8988T (cell line): Measurements from ENCODE around the gene PAXX.
A peak's percentile ranks its signal among the peaks of the same experiment; 100 is the strongest.

Experiments
- DNase-seq: peaks from one replicate; pipeline ENCODE4 v3.0.0; 2011

The PAXX gene

DNA sequence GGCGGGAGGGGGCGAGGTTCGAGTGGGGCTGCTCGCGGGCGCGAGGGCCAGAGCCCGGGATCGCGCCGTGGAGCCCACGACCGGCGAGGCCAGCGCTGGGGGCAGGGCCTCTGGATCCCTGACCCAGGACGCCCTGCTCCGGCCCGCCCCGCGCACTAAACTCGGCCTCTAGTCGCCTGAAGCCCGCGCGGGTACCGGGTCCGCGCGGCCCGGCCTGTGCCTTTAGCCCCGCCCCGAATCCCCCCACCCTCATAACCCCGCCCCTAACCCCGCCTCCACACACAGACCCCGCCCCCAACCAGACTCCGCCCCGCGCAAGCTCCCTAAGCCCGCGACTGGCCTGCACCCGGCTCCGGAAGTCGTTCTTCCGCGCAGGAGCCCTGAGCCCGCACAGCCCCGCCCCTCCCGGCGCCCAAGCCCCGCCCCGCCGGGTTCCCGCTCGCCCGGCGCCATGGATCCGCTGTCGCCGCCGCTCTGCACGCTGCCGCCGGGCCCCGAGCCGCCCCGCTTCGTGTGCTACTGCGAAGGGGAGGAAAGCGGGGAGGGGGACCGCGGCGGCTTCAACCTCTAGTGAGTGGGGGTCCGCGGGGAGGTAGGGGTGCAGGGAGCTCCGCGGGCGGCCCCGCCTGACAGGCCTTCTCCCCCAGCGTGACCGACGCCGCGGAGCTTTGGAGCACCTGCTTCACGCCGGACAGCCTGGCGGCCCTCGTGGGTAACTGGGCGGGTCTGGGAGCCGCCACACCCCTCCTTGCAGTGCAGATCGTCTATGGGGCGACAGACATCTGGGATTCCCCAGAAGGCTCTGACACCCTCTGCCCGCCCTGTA is at the start of gene PAXX:
PAXX (plus strand) TSS at position 430 of the 826 bp plus-strand sequence; CDS start at position 452, 22 bp downstream.
- DNase-seq, result peak; percentile 99

GRCh38 chr9:136942881-136943230 is 49.4 kb upstream of the PAXX start:
- DNase-seq, result peak; percentile 46

DNA sequence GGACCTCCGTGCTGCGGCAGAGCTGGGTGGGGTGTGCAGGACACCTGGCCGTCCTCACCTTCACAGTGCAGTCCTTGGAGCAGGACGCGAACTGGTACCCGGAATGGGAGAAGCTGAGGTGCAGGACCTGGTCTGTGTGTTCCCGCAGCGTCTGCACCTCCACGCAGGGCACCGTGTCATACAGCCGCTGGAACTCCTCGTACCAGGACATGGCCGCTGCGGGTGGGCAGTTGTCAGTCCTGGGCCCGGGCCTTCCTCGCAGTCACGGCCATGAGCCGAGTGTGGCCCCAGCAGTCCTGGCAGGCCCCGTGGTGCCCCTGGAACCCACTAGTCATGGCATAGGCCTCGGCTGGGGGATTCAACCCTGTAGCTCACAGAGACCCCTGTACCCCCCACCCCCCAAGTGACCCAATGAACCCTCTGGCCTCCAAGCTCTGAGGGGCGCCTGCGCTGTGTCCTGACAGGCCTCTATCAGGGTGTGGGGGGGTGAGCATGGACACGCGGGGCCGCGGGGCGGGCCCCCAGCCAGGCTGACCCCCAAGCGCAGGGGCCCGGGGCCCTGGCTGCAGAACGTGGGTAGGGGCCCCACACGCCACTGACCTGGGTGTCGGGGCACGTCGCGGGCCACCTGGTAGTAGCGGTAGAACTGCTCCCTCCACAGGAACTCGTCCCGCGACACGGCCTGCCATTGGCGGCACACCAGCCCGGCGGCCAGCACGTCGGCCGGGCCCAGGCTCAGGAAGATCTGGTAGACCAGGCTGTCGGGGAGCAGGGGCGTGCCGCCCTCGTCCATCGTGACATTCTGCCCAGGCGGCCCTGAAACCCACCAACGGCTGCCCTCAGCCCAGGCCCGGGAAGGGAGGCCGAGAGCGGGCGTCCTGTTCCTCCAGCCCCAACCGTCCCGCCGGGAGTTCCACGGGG is 48.7 kb upstream of the PAXX start:
- DNase-seq, result peak; percentile 77

DNA sequence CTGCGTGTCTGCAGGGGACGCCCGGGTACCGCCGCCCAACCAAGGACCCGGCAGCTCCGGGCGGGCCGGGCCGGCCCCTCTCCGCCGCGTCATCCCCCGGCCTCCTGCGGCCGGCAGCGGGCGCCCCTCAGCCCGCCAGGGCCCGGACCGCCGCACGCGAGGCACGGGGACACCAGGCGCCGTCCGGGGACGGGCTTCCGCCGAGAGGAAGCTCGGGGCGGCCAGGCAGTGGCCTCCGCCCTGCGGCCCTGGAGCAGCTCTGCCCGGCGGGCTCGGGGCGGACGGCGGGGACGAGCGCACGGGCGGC is 48.1 kb upstream of the PAXX start:
- DNase-seq, result peak; percentile 87

DNA sequence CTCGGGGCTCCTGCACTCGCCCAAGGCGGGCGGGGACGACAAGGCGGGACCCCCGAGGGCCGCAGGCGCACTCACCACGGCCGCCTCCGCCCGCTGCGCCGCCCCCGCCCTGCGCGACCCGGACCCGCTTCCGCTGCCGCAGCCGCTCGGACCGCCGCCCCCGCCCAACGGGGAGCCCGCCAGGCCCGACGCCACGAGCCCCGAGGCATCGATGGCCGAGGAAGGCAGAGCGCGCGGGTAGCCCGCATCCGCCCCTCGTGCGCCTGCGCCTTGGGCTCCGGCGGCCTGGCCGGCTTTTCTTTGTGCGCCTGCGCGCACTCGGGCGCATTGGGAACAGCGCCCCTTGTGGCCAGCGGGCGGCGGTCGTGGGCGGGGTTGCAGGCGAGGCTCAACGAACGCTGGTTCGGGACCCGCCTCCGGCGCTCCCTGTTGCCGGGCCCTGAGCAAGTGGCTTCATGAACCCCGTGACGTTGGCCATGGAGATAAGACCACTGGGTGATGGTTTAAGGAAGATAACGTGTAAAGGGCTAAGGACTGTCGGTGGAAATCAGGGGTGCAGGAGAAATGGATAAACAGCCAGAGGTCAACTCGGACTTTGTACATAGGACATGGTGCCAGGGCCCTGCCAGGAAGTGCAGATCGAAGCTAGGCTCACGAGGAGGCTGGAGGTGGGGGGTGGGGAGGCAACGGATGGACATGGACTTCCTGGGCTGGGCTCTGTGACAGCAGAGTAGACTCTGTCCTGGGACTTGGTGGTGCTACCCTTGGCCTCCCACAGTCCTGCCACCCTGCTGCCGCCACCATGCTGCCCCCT is 47.5 kb upstream of the PAXX start, which contains the start of the genes C8G and FBXW5:
C8G (plus strand) TSS at position 725 of the 814 bp plus-strand sequence; CDS start at position 803, 78 bp downstream.
FBXW5 (minus strand) TSS at position 220 of the 814 bp plus-strand sequence. CDS start 655 bp downstream, outside the sequence.
- DNase-seq, result peak; percentile 100

GRCh38 chr9:136945333-136946227 is 46.6 kb upstream of the PAXX start:
- no peak for DNase-seq

GRCh38 chr9:136946228-136947027 is 45.8 kb upstream of the PAXX start:
- no peak for DNase-seq

GRCh38 chr9:136947028-136947891 is 45.0 kb upstream of the PAXX start:
- DNase-seq, result no peak

GRCh38 chr9:136947955-136948510 is 44.2 kb upstream of the PAXX start:
- DNase-seq, result peak; percentile 82

DNA sequence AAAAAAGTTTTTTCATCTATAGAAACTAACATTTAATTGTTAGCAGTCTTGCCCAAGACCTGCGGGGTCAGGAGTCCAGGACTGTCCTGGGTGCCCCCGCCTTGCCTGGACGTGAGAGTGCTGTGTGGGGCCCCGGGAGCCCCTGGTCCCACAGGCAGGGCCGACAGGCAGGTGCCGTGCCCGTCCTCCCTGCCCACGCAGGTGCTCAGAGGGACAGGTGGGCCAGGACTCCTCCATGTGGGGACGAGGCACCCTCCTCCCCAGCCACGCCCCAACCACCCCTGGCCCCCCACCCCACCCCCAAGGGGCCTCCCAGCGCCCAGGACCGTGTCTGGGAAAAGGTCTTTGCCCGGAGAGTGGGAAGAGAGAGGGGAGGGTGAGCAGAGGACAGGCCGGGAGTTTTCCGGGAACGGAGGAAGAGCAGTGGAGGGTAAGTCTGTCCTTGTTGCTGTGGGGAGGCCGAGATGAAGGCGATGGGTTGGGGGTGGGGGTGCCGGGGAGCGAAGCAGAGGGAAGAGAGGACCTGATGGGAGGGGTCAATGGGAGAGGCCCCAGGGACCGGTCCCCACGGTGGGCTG is 42.9 kb upstream of the PAXX start:
- DNase-seq, result no peak

GRCh38 chr9:136949817-136950655 is 42.2 kb upstream of the PAXX start:
- peak; percentile 100 for DNase-seq

- no peak for DNase-seq
Measured at GRCh38 chr9:136950656-136951276, 41.5 kb upstream of the PAXX start.

- DNase-seq, result no peak
Measured at GRCh38 chr9:136951541-136952320, 40.5 kb upstream of the PAXX start, which contains the start of gene LCN12. Gene LCN12, plus strand, starts transcription at chr9:136952273. Its CDS starts 55 bp downstream, at chr9:136952328.

DNA sequence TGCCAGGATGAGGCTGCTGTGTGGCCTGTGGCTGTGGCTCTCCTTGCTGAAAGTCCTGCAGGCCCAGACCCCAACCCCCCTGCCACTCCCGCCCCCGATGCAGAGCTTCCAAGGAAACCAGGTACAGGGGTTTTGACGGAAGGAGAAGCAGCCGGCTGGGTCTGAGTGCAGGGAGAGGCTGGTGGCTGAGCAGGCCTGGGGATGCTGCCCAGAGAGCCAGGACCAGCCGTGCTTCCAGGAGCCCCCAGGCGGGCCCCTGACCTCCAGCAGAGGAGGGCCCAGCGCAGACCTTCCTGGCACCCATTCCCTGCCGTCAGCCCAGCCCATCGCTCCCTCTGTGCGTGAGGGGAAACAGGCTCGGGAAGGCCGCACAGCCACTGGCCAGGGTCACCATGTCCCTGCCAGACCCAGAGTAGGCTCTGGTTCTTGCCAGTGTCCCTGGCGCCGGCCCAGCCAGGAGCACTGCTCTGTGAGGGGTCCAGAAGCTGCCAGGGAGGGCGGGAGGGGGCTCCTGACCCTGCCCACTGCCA is 39.8 kb upstream of the PAXX start:
- no peak for DNase-seq

DNA sequence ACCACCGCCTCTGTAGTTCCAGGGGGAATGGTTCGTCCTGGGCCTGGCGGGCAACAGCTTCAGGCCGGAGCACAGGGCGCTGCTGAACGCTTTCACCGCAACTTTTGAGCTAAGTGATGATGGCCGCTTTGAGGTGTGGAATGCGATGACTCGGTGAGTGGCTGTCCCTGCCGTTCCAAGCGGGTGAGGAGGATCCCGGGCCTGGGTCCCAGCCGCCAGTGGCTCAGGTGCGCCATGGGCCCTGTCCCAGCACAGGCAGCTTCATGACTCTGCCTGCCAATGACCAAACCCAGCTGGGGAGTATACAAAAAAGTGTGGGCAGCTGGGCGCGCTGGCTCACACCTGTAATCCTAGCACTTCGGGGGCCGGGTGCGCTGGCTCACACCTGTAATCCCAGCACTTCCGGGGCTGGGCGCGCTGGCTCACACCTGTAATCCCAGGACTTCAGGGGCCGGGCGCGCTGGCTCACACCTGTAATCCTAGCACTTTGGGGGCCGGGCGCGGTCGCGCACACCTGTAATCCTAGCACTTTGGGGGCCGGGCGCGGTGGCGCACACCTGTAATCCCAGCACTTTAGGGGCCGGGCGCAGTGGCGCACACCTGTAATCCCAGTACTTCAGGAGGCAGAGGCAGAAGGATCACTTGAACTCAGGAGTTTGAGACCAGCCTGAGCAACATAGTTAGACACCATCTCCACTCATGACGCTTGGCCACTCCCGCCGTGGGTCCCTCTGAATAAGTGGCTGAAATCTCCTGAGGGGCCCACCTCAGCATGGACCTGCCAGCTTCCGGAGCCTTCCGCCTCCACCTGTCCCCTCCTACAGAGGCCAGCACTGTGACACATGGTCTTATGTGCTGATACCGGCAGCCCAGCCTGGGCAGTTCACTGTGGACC is 39.1 kb upstream of the PAXX start:
- DNase-seq, result no peak
